OCI-LY1 (cell line): ENCODE measurements around the gene SVOPL.

Experiments used
- H2AFZ ChIP-seq: fragments of 200-600 bp; sonication (generic), shearing (Covaris generic); 2 replicates; pipeline ENCODE4 v1.6.0; 2014; ENCODE audit warnings: antibody characterized with exemption, mild to moderate bottlenecking, low read length
- H3F3A ChIP-seq: fragments of 200-600 bp; sonication (generic), shearing (Covaris generic); 2 replicates; pipeline ENCODE4 v1.6.0; 2014; ENCODE audit warnings: mild to moderate bottlenecking, antibody characterized with exemption, low read length, moderate library complexity; ENCODE audit not compliant: insufficient read depth
- H3K27ac ChIP-seq: fragments of 200-600 bp; sonication (generic); 2 replicates; pipeline ENCODE4 v1.5.1; 2014; ENCODE audit warnings: low read length, mixed run types, mild to moderate bottlenecking, low read depth; ENCODE audit not compliant: poor library complexity, severe bottlenecking
- H3K27me3 ChIP-seq: fragments of 200-600 bp; sonication (generic); 2 replicates; pipeline ENCODE4 v1.6.0; 2014; ENCODE audit warnings: antibody characterized with exemption, mild to moderate bottlenecking, low read length, moderate library complexity; ENCODE audit not compliant: insufficient read depth
- H3K36me3 ChIP-seq: fragments of 200-600 bp; sonication (generic); 2 replicates; pipeline ENCODE4 v1.6.1; 2014; ENCODE audit warnings: mild to moderate bottlenecking, antibody characterized with exemption, low read length, moderate library complexity, mixed read lengths; ENCODE audit not compliant: insufficient read depth
- H3K4me1 ChIP-seq: fragments of 200-600 bp; sonication (generic); 2 replicates; pipeline ENCODE4 v1.5.1; 2014; ENCODE audit warnings: mild to moderate bottlenecking, low read length, moderate library complexity; ENCODE audit not compliant: insufficient read depth, severe bottlenecking
- H3K4me2 ChIP-seq: fragments of 200-600 bp; sonication (generic), shearing (Covaris generic); 2 replicates; pipeline ENCODE4 v1.6.1; 2014; ENCODE audit warnings: low read length
- H3K4me3 ChIP-seq: fragments of 200-600 bp; sonication (generic); 2 replicates; pipeline ENCODE4 v1.5.1; 2014; ENCODE audit warnings: low read length, low read depth, mild to moderate bottlenecking, mixed read lengths; ENCODE audit not compliant: poor library complexity, severe bottlenecking
- H3K79me2 ChIP-seq: fragments of 200-600 bp; shearing (Covaris generic); 2 replicates; pipeline ENCODE4 v1.6.1; 2016; ENCODE audit warnings: mixed run types, low read length, mixed read lengths; ENCODE audit not compliant: insufficient read depth
- H3K9ac ChIP-seq: fragments of 200-600 bp; sonication (generic), shearing (Covaris generic); 2 replicates; pipeline ENCODE4 v1.6.1; 2014; ENCODE audit warnings: mild to moderate bottlenecking, low read length, mixed read lengths
- H3K9me2 ChIP-seq: fragments of 200-600 bp; sonication (generic), shearing (Covaris generic); 2 replicates; pipeline ENCODE4 v1.6.1; 2014; ENCODE audit warnings: low read depth, mild to moderate bottlenecking, low read length, mixed read lengths
- H3K9me3 ChIP-seq: fragments of 200-600 bp; shearing (Covaris generic); 2 replicates; pipeline ENCODE4 v1.6.1; 2014; ENCODE audit warnings: low read length, mixed read lengths
- H4K20me1 ChIP-seq: fragments of 200-600 bp; sonication (generic), shearing (Covaris generic); 2 replicates; pipeline ENCODE4 v1.6.0; 2016; ENCODE audit warnings: mild to moderate bottlenecking, low read length; ENCODE audit not compliant: insufficient read depth
- CTCF ChIP-seq: fragments of 200-600 bp; sonication (generic), shearing (Covaris generic); IDR thresholded peaks from 2 replicates; pipeline ENCODE4 v1.5.1; 2017; ENCODE audit warnings: mild to moderate bottlenecking, antibody characterized with exemption, low read length, moderate library complexity, mixed read lengths
- EZH2 ChIP-seq: fragments of 200-600 bp; sonication (generic), shearing (Covaris generic); IDR thresholded peaks from 2 replicates; pipeline ENCODE4 v1.8.0; 2017; ENCODE audit warnings: borderline replicate concordance, mixed run types, mild to moderate bottlenecking, antibody characterized with exemption, low read length, moderate library complexity, mixed read lengths

Gene SVOPL, protein sequence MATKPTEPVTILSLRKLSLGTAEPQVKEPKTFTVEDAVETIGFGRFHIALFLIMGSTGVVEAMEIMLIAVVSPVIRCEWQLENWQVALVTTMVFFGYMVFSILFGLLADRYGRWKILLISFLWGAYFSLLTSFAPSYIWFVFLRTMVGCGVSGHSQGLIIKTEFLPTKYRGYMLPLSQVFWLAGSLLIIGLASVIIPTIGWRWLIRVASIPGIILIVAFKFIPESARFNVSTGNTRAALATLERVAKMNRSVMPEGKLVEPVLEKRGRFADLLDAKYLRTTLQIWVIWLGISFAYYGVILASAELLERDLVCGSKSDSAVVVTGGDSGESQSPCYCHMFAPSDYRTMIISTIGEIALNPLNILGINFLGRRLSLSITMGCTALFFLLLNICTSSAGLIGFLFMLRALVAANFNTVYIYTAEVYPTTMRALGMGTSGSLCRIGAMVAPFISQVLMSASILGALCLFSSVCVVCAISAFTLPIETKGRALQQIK

GRCh38 chr7:138700857-138701536 lies at the start of gene SVOPL:
Gene SVOPL, minus strand, starts transcription at chr7:138701362. Its CDS starts 22,317 bp downstream, at chr7:138679045.
- Histone ChIP-seq H2AFZ (no peak within 1 kb of the TSS), H4K20me1 (no peaks in the 10 kb centered on the region), H3K4me3 (no peak within 1 kb of the TSS), H3K27me3 (no peaks in the 10 kb centered on the region; the same call in 1 of the 2 replicates), H3K36me3 (no peaks in the 10 kb centered on the region), H3K79me2 (no peaks in the 10 kb centered on the region), H3K9me2 (no peaks in the 10 kb centered on the region), H3F3A (no peaks in the 10 kb centered on the region), H3K9ac (no peak within 1 kb of the TSS), H3K4me2 (no peak within 1 kb of the TSS), H3K4me1 (no peaks in the 10 kb centered on the region), H3K27ac (no peak within 1 kb of the TSS), H3K9me3 (no peaks in the 10 kb centered on the region)
- TF ChIP-seq EZH2 (no peak), CTCF (no peak)

- no peaks in the 10 kb centered on the region for H3F3A ChIP-seq
- H3K9me2 ChIP-seq: no peaks in the 10 kb centered on the region
- no peak overlapping the region for H2AFZ ChIP-seq
- no peaks in the 10 kb centered on the region for H3K4me1 ChIP-seq
- H3K27me3 ChIP-seq: peaks cover 10% of the 10 kb centered on the region; the same call in 1 of the 2 replicates
- TF ChIP-seq CTCF (no peak), EZH2 (no peak)
- no peak overlapping the region for H3K9ac ChIP-seq
- H3K4me3 ChIP-seq: no peak overlapping the region
- no peaks in the 10 kb centered on the region for H4K20me1 ChIP-seq
- no peaks in the 10 kb centered on the region for H3K36me3 ChIP-seq
- H3K79me2 ChIP-seq: no peaks in the 10 kb centered on the region
- H3K4me2 ChIP-seq: no peak overlapping the region
- no peaks in the 10 kb centered on the region for H3K9me3 ChIP-seq
- no peak overlapping the region for H3K27ac ChIP-seq
Measured at GRCh38 chr7:138750473-138750872, 49.3 kb upstream of the SVOPL start.

- no peaks in the 10 kb centered on the region for H3F3A ChIP-seq
- H3K4me2 ChIP-seq: no peak overlapping the region
- no peaks in the 10 kb centered on the region for H4K20me1 ChIP-seq
- no peak overlapping the region for H3K4me3 ChIP-seq
- no peak overlapping the region for H3K27ac ChIP-seq
- no peaks in the 10 kb centered on the region for H3K9me2 ChIP-seq
- no peaks in the 10 kb centered on the region for H3K9me3 ChIP-seq
- no peaks in the 10 kb centered on the region for H3K4me1 ChIP-seq
- H3K79me2 ChIP-seq: no peaks in the 10 kb centered on the region
- H3K36me3 ChIP-seq: no peaks in the 10 kb centered on the region
- peaks cover 10% of the 10 kb centered on the region; the same call in 1 of the 2 replicates for H3K27me3 ChIP-seq
- no peak overlapping the region for H2AFZ ChIP-seq
- TF ChIP-seq EZH2 (no peak), CTCF (no peak)
- no peak overlapping the region for H3K9ac ChIP-seq
Measured at GRCh38 chr7:138749960-138750359, 48.8 kb upstream of the SVOPL start.
